Upper lobe of right lung (tissue), 1 donor: ENCODE data around the gene RCBTB2. TPM values are rescaled to one million over a fixed set of nuclear protein-coding genes. Genes with fewer than 3 reads are reported as not detected.

Experiments
- ATAC-seq: fragments of 200-7000 bp; cut with Tn5 transposase; one replicate; pipeline ENCODE4 v1.9.1; 2020; ENCODE audit warnings: mild to moderate bottlenecking, moderate library complexity
- DNase-seq: peaks from one replicate; pipeline ENCODE4 v3.0.0-alpha.2; 2020
- H3K27ac ChIP-seq: fragments of 200-600 bp; one replicate; pipeline ENCODE4 v1.8.0; 2022
- H3K27me3 ChIP-seq: fragments of 200-600 bp; one replicate; pipeline ENCODE4 v1.8.0; 2022; ENCODE audit warnings: mild to moderate bottlenecking
- H3K36me3 ChIP-seq: fragments of 200-600 bp; one replicate; pipeline ENCODE4 v1.8.0; 2022
- H3K4me1 ChIP-seq: fragments of 200-600 bp; one replicate; pipeline ENCODE4 v1.8.0; 2022
- H3K4me3 ChIP-seq: fragments of 200-600 bp; one replicate; pipeline ENCODE4 v1.8.0; 2022; ENCODE audit warnings: mild to moderate bottlenecking
- H3K9me3 ChIP-seq: fragments of 200-600 bp; one replicate; pipeline ENCODE4 v1.8.0; 2022
- CTCF ChIP-seq: fragments of 200-600 bp; IDR thresholded peaks from one replicate; pipeline ENCODE4 v1.8.0; 2022; ENCODE audit warnings: antibody characterized with exemption
- intact Hi-C: fragments of 100-400 bp; cut with DNase I; formaldehyde crosslinking; loops from one replicate; pipeline ENCODE4 v1.11.0; 2022
- total RNA-seq: library from RNA; stranded (reverse); fragmentation: NEBNext Ultra II Directional; extraction: Animal tissue kit (Norgen Biotek cat#: 25700); gene quantifications from one replicate; pipeline ENCODE4 v1.2.1, GENCODE V29; 2021
- donor health status: DM: no; HTN: yes; CAD: no; lungs with severe emphysema.

The RCBTB2 gene
- total RNA-seq, 1 donor from 2014 or later: 18.4 TPM

- Histone ChIP-seq H3K27me3 (no peaks in the 10 kb centered on the region), H3K4me3 (no peak overlapping the region), H3K4me1 (peaks cover 19% of the 10 kb centered on the region), H3K9me3 (no peaks in the 10 kb centered on the region), H3K27ac (no peak overlapping the region), H3K36me3 (no peaks in the 10 kb centered on the region)
- ATAC-seq (peak; percentile 55), DNase-seq (no peak)
- TF ChIP-seq CTCF: no peak
- intact Hi-C loops: no loop called here
These were observed 6.7 kb upstream of the RCBTB2 start for GRCh38 chr13:48539550-48539949.

GRCh38 chr13:48536621-48537250 is 3.9 kb upstream of the RCBTB2 start:
- Histone ChIP-seq H3K36me3 (no peaks in the 10 kb centered on the region), H3K4me3 (no peak overlapping the region), H3K27ac (no peak overlapping the region), H3K27me3 (no peaks in the 10 kb centered on the region), H3K9me3 (no peaks in the 10 kb centered on the region), H3K4me1 (peaks cover 1% of the 10 kb centered on the region)
- ATAC-seq (no peak), DNase-seq (no peak)
- intact Hi-C loops: no loop called here
- TF ChIP-seq CTCF: no peak

- no peak for ATAC-seq
- TF ChIP-seq CTCF: no peak
These were observed 2.9 kb upstream of the RCBTB2 start for GRCh38 chr13:48535766-48536165.

DNA sequence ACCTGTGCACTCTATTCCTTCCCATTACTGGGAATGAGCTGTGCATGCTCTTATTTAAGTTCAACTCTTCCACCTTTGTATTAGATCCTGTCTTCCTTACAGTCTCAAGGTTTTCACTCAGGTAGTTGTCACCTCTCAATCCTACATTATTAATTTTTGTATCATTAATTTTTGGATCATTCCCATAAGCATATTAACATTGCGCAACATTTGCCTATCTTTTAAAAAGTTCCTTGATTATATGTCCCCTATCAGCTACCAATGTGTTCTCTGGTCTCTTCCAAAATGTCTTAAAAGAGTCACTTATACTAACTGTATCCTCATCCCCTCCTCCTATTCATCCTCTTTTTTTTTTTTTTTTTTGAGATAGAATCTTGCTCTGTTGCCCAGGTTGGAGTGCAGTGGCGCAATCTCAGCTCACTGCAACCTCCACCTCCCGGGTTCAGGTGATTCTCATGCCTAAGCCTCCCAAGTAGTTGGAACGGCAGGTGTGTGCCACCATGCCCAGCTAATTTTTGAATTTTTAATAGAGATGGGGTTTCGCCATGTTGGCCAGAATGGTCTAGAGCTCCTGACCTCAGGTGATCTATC is 2.1 kb upstream of the RCBTB2 start:
- Histone ChIP-seq H3K4me3 (no peak overlapping the region), H3K27ac (no peak overlapping the region), H3K9me3 (no peaks in the 10 kb centered on the region), H3K27me3 (no peaks in the 10 kb centered on the region), H3K4me1 (peaks cover 7% of the 10 kb centered on the region), H3K36me3 (no peaks in the 10 kb centered on the region)
- TF ChIP-seq CTCF: no peak
- intact Hi-C loops: no loop called here
- no peak for ATAC-seq
- no peak for DNase-seq

More at GRCh38 chr13:48535766-48536165, 2.9 kb upstream of the RCBTB2 start:
- no peaks in the 10 kb centered on the region for H3K27me3 ChIP-seq
- DNase-seq: no peak
- no peak overlapping the region for H3K4me3 ChIP-seq
- H3K36me3 ChIP-seq: no peaks in the 10 kb centered on the region
- no peak overlapping the region for H3K27ac ChIP-seq
- intact Hi-C loops: no loop called here
- H3K4me1 ChIP-seq: peaks cover 7% of the 10 kb centered on the region
- no peaks in the 10 kb centered on the region for H3K9me3 ChIP-seq

DNA sequence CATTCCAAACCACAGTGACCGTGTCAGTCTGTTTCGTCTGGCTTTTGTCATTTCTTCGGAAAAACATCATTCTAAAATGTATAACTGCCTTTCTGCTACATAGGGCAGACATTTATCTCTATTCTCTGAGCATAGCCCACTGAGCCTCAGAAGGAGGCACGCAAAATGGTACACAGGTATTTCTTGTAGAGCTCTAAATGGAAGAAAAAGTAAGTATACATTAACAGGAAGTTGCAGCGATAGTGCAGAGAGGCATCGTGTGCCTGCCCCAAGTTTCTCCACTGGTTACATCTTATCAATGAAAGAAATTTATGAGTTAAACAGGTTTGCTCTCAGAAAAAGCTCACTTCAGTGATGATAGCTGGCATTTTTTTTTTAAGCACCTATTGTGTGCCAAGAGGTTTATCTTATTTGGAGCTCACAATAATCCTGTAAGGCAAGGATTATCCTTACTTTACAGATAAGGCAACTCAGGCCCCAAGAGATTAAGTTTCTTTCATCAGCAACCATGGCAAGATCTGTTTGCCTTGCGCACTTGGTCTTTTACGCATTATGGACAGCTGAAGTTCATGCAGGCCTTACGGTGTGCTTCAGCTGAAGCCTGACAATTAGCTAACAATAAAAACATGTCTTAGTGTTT is 1.2 kb upstream of the RCBTB2 start:
- no peak for ATAC-seq
- DNase-seq: no peak
- Histone ChIP-seq H3K4me1 (peaks cover 7% of the 10 kb centered on the region), H3K27me3 (no peaks in the 10 kb centered on the region), H3K27ac (peak overlapping the region; percentile 99), H3K36me3 (no peaks in the 10 kb centered on the region), H3K4me3 (peak overlapping the region; percentile 78), H3K9me3 (no peaks in the 10 kb centered on the region)
- no peak for TF ChIP-seq CTCF
- intact Hi-C loops: no loop called here
